ENCODE results near the gene HIF1AN. TPM values are rescaled to one million over a fixed set of nuclear protein-coding genes. Genes with fewer than 3 reads are reported as not detected.

Gene HIF1AN
- total RNA-seq, 1 experiment from 2014 or later, result 83.1 TPM

GRCh38 chr10:100520811-100521210, 14.9 kb upstream of the HIF1AN start:
- H3K4me1 ChIP-seq (ENCODE audit: control insufficient read depth, insufficient read depth, low read length), result no peaks in the 10 kb centered on the region
- ChIA-PET CTCF (no interaction called here), POLR2A (interaction anchor here (0.7 kb wide), 1 partner anchor 357 kb away, joined by 12 read pairs; no protein-coding TSS in a partner anchor)
- intact Hi-C loops (cut with micrococcal nuclease; ENCODE audit: unreplicated experiment) (no loop called here), in situ Hi-C loops (cut with HindIII; ENCODE audit: low pct_unique_long_range_greater_than_20kb, low sequenced_read_pairs) (no loop called here)
- no peaks in the 10 kb centered on the region for H3K27me3 ChIP-seq (ENCODE audit: control insufficient read depth, insufficient read depth, low read length)
- H3K36me3 ChIP-seq (ENCODE audit: control insufficient read depth, insufficient read depth, low read length), result no peaks in the 10 kb centered on the region
- H3K27ac ChIP-seq (ENCODE audit: low read length), result no peak overlapping the region
- H3K9me3 ChIP-seq (ENCODE audit: control insufficient read depth, insufficient read depth, low read depth, low read length), result no peaks in the 10 kb centered on the region
- H3K4me3 ChIP-seq (ENCODE audit: low read depth in 2 of 2, low read length in 2 of 2), result no peak overlapping the region
- TF ChIP-seq SIN3A (IDR thresholded peaks at IDR 0.05; ENCODE audit: borderline replicate concordance, insufficient read depth, low read depth, low read length) (no peak), CTCF (IDR thresholded peaks at IDR 0.05) (no peak), REST (IDR thresholded peaks at IDR 0.05; ENCODE audit: insufficient read depth in 1 of 2, low read depth in 2 of 2, low read length in 1 of 2) (no peak), TCF7L2 (IDR thresholded peaks at IDR 0.05; ENCODE audit: low read depth, low read length) (no peak), POLR2AphosphoS5 (IDR thresholded peaks at IDR 0.05; ENCODE audit: low read depth, low read length) (no peak)
- ATAC-seq, result no peak; the same call in 1 of the 2 replicates
- DNase-seq (ENCODE audit: low read depth, low spot score), result no peak
- no TSS peak for BruUV-seq (replicated peaks)

GRCh38 chr10:100522107-100522801, 13.5 kb upstream of the HIF1AN start:
- ATAC-seq (no peak), DNase-seq (ENCODE audit: low read depth, low spot score) (no peak)
- H3K4me1 ChIP-seq (ENCODE audit: control insufficient read depth, insufficient read depth, low read length), result no peaks in the 10 kb centered on the region
- in situ Hi-C loops (cut with HindIII; ENCODE audit: low pct_unique_long_range_greater_than_20kb, low sequenced_read_pairs) (no loop called here), intact Hi-C loops (cut with micrococcal nuclease; ENCODE audit: unreplicated experiment) (no loop called here)
- H3K27ac ChIP-seq (ENCODE audit: low read length), result no peak overlapping the region
- TF ChIP-seq REST (IDR thresholded peaks at IDR 0.05; ENCODE audit: insufficient read depth in 1 of 2, low read depth in 2 of 2, low read length in 1 of 2), result no peak
- no peak for TF ChIP-seq TCF7L2 (IDR thresholded peaks at IDR 0.05; ENCODE audit: low read depth, low read length)
- no TSS peak for BruUV-seq (replicated peaks)
- no peak overlapping the region for H3K4me3 ChIP-seq (ENCODE audit: low read depth in 2 of 2, low read length in 2 of 2)
- no peaks in the 10 kb centered on the region for H3K9me3 ChIP-seq (ENCODE audit: control insufficient read depth, insufficient read depth, low read depth, low read length)
- no peaks in the 10 kb centered on the region for H3K27me3 ChIP-seq (ENCODE audit: control insufficient read depth, insufficient read depth, low read length)
- POLR2A ChIA-PET, result no interaction called here
- CTCF ChIA-PET, result interaction anchor here (1.2 kb wide), 1 partner anchor 13 kb away, joined by 4 read pairs; the partner anchor contains the start of gene HIF1AN
- H3K36me3 ChIP-seq (ENCODE audit: control insufficient read depth, insufficient read depth, low read length), result no peaks in the 10 kb centered on the region; the same call in 1 of the 2 replicates

Data from Panc1 (cell line).